Measurements from ENCODE around the gene NPBWR2.

- no peak for TF ChIP-seq CTCF (conservative IDR thresholded peaks at IDR 0.05)
- no peak for TF ChIP-seq ZFX (IDR thresholded peaks at IDR 0.05)
These were observed 11.9 kb downstream of the NPBWR2 start for GRCh38 chr20:64095455-64095854.
